GM18511 (cell line): Measurements from ENCODE around the gene TTLL10.

Experiments used
- ATAC-seq: cut with Tn5 transposase; IDR thresholded peaks from one replicate; pipeline ENCODE4 v1.9.1; 2021; ENCODE audit warnings: mild to moderate bottlenecking, moderate library complexity; ENCODE audit not compliant: unreplicated experiment

TTLL10 gene

DNA sequence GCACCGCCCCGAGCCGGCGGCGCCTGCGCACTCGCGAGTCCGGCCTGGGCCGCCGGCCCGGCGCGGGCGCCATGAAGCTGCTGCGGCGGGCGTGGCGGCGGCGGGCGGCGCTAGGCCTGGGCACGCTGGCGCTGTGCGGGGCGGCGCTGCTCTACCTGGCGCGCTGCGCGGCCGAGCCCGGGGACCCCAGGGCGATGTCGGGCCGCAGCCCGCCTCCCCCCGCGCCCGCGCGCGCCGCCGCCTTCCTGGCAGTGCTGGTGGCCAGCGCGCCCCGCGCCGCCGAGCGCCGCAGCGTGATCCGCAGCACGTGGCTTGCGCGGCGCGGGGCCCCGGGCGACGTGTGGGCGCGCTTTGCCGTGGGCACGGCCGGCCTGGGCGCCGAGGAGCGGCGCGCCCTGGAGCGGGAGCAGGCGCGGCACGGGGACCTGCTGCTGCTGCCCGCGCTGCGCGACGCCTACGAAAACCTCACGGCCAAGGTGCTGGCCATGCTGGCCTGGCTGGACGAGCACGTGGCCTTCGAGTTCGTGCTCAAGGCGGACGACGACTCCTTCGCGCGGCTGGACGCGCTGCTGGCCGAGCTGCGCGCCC, 58.6 kb downstream of the TTLL10 start, which contains the start of gene B3GALT6:
B3GALT6 (plus strand) TSS at position 30 of the 588 bp plus-strand sequence; CDS start at position 72, 42 bp downstream.
- ATAC-seq: no peak

GRCh38 chr1:1232796-1233566, 59.3 kb downstream of the TTLL10 start:
- ATAC-seq: no peak

GRCh38 chr1:1233567-1233892, 59.9 kb downstream of the TTLL10 start:
- no peak for ATAC-seq

- no peak for ATAC-seq
Measured at GRCh38 chr1:1234180-1234808, 60.6 kb downstream of the TTLL10 start.

- ATAC-seq: no peak
Measured at GRCh38 chr1:1235016-1235744, 61.5 kb downstream of the TTLL10 start.

DNA sequence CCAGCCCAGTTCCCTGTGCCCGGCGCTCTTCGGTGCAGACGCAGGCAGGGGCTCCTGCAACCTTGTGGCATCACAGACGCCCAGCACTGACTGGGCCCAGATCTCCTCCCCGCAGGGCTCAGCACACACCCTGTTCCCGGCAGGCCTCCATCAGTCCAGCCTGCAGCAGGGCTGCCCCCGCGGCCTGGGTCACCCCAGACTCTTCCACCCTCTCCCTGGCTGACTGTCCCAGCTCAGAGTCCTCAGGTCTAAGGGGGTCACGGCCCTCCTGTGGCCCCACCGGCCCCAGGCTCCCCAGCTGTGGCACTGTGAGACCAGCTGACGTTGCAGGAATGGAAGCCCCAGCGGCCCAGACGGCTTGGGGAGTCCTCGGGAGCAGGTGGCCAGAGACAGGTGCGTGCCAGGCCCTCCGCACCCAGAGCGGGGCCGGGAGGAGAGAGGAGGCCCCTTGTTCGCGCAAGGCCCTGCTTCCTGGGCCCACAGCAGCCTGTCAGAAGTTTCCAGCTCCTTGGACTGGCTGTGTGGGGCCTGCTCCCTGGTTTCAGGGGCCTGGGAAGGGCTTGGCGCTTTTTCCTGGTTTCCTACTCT, 62.6 kb downstream of the TTLL10 start:
- ATAC-seq: no peak

- ATAC-seq: no peak
Measured at GRCh38 chr1:1236945-1237873, 63.5 kb downstream of the TTLL10 start.

DNA sequence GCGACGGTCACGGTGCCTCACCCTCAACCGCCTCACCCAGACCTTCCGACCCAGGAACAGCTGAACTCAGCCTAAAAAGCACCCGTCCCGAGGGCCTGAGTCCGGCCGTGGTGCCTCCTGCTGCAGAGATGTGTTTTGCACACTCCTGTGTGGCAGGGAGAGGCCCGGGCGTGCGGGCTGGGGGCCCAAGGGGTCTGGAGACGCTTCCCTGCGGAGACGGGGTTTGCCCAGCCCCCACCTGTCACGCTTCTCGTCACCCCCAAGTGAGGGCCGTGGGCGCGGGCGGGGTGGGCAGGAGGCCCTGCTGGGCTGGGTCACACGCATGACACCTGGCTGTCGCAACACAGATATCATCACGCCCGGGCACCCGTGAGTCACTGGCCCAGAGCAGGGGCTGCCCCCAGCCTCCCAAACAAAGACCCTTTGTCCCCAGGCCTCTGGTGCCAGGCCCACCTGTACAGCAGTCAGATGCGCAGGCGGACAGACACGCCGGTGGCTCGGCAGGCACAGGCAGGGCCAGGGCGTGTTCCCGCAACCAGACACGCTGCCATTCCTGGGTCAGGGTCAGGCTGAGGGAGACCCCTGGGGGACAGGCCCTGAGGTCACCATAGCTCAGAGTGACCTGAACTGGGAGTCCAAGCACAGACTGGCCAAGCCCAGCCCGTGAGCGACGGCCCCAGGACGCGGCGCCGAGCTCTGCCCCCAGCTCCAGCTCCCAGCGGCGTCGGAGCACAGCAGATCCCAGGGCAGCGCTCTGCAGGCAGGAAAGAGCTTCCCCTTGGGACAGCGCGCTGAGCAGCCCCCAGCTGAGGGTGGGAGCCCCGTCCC, 64.4 kb downstream of the TTLL10 start:
- ATAC-seq: no peak

DNA sequence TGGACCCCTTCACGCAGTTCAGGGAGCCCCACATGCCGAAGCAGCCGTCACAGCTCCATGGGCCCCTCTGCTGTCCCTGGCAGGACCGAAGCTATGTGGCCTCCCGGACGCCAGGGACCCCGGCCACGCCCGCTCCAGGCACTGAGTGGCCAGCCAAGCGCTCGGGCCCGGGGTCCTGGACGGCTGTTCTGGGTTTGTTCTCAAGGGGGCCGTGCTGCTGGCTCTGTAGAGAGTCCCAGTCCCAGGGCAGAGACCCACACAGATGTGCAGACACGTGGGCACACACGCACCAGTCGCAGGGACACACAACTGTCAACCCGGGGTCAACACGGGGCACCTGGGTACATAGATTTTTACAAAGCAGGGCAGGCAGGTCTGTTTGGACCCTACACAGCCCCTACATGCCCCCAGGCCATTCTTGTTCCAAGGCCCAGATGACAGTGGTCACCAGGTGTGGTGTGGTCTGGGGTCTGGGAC, 65.1 kb downstream of the TTLL10 start:
- ATAC-seq: no peak

GRCh38 chr1:1239227-1239613, 65.5 kb downstream of the TTLL10 start:
- ATAC-seq: no peak

DNA sequence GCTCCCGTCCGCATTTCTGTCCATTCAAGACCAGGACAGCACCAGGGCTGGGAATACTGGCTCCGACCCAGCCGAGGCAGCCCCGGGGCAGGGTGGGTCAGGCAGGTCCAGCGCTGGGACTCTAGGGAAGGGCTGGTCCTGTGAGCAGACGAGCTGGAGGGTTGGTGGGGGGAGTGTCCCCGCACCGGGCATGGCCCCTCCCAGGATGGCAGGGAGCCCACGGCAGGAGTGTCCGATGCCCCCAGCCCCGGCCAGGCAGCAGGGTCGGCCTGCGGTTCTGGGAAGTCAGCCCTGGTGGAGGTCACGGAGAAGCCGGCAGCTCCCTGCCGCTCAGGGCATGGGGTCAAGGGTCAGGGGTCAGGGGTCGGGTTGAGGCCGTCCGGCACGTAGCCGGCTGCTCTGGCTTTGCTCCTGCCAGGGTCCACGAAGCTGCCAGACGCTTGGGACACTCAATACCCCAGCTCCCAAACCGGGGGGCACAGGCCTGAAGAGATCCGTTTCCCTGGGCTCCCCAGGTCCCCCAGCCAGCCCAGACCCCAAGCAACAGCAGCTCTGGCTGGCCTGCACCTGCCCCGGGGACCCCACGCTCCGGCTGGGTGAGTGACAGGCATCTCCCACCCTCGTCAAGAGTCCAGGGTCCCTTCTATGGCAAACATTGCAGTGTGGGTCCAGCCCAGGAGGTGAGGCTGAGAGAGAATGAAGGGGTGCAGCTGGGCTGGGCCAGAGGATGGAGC, 66.1 kb downstream of the TTLL10 start:
- ATAC-seq: no peak

DNA sequence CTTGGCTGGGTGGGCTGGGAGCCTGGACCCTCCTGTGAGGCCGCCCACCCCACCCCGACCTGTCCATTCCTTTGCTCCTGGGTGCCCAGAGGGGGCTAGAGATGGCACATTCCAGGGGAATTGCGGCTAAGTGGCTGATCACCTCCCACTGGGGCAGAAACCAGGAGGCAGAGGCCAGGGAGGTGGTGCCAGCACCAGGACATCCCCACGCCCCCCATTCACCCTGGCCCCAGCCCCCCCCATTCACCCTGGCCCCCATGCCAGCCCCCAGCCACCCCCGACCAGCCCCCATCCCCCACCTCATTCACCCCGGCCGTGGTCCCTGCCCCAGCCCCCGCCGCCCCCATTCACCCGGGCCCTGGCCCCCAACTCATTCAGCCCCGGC, 66.7 kb downstream of the TTLL10 start:
- no peak for ATAC-seq

GRCh38 chr1:1240822-1241587, 67.3 kb downstream of the TTLL10 start:
- ATAC-seq: no peak

- ATAC-seq: no peak
Measured at GRCh38 chr1:1241588-1242219, 68.0 kb downstream of the TTLL10 start.

DNA sequence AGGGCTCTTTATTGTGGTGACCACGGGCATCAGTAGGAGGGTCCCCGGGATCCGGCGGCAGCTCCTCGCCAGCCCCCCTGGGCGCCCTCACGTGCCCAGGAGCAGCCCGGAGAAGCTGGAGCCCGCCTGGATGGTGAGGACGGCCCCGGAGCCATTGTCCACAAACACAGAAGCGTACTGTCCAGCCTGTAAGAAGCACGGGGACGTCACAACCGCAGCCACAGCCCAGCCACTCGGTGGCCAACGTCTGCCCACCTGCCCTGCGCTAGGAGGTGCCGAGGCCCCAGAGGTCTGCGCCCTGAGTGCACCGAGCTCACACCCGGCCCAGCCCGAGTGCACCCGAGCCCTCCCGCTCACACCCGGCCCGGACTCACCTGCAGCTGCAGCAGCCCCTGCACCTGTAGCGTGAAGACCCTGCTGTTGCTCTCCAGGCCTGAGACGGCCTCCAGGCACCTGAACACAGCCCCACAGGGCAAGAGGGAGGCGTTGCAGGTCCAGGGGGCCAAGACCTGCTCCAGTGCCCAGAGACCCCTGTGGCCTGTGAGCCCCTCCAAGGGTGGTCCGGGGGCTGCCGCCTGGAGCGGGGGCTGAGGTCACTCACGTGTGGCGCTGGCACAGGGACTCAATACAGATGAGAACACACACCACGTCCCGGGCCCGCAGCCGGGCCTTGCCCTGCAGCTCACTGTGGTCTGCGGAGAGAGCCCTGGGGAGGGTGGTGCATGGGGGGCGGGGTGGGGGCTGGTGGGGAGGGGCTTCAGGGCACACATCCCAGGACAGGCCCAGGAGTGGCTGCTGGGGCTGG, 69.0 kb downstream of the TTLL10 start:
- no peak for ATAC-seq

- no peak for ATAC-seq
Measured at GRCh38 chr1:1243266-1243660, 69.6 kb downstream of the TTLL10 start.
